Endodermal cell (in vitro differentiated cells): Measurements from ENCODE around the gene CYP4F2. TPM values are rescaled to one million over a fixed set of nuclear protein-coding genes. Genes with fewer than 3 reads are reported as not detected.

Experiments
- DNase-seq: peaks from one replicate; pipeline ENCODE4 v3.0.0-alpha.2; 2017
- H3K27ac ChIP-seq: 2 replicates; pipeline ENCODE4 v1.5.1; 2013; ENCODE audit warnings: mild to moderate bottlenecking, low read depth, low read length, moderate library complexity
- H3K27me3 ChIP-seq: 2 replicates; pipeline ENCODE4 v1.6.1; 2013; ENCODE audit warnings: mild to moderate bottlenecking, low read length, moderate library complexity; ENCODE audit not compliant: insufficient read depth, control insufficient read depth, poor library complexity, severe bottlenecking
- H3K36me3 ChIP-seq: 2 replicates; pipeline ENCODE4 v1.7.0; 2013; ENCODE audit warnings: mild to moderate bottlenecking, low read length, moderate library complexity; ENCODE audit not compliant: control insufficient read depth, insufficient read depth
- H3K4me1 ChIP-seq: one replicate; pipeline ENCODE4 v1.7.0; 2013; ENCODE audit warnings: low read length; ENCODE audit not compliant: control insufficient read depth, insufficient read depth
- H3K4me3 ChIP-seq: 2 replicates; pipeline ENCODE4 v1.5.1; 2013; ENCODE audit warnings: mild to moderate bottlenecking, low read length, moderate library complexity
- H3K9ac ChIP-seq: 2 replicates; pipeline ENCODE4 v1.6.1; 2013; ENCODE audit warnings: mild to moderate bottlenecking, low read length, moderate library complexity; ENCODE audit not compliant: poor library complexity, severe bottlenecking; ENCODE audit errors: extremely low read depth
- H3K9me3 ChIP-seq: 2 replicates; pipeline ENCODE4 v1.6.1; 2013; ENCODE audit warnings: mild to moderate bottlenecking, low read length, moderate library complexity; ENCODE audit not compliant: control insufficient read depth
- H3K27ac Mint-ChIP-seq: 2 replicates; pipeline ENCODE4 v1.8.0; 2020; ENCODE audit warnings: mixed read lengths
- H3K27me3 Mint-ChIP-seq: 2 replicates; pipeline ENCODE4 v1.8.0; 2021; ENCODE audit warnings: mild to moderate bottlenecking, mixed read lengths; ENCODE audit not compliant: insufficient read depth
- H3K36me3 Mint-ChIP-seq: 2 replicates; pipeline ENCODE4 v1.8.0; 2020; ENCODE audit warnings: low read depth, mixed read lengths
- H3K4me1 Mint-ChIP-seq: 2 replicates; pipeline ENCODE4 v1.8.0; 2020; ENCODE audit warnings: mixed read lengths
- H3K4me3 Mint-ChIP-seq: 2 replicates; pipeline ENCODE4 v1.8.0; 2020; ENCODE audit warnings: mild to moderate bottlenecking, moderate library complexity, mixed read lengths
- H3K9me3 Mint-ChIP-seq: 2 replicates; pipeline ENCODE4 v1.8.0; 2020; ENCODE audit warnings: mild to moderate bottlenecking, mixed read lengths
- CTCF ChIP-seq: fragments of 200-600 bp; sonication (generic); conservative IDR thresholded peaks from 2 replicates; pipeline ENCODE4 v1.5.0; 2021; ENCODE audit warnings: antibody characterized with exemption, mild to moderate bottlenecking
- WGBS, 2 experiments: methylation state at CpG; one replicate each; pipeline versions ENCODE4 v1.1.5 to v1.1.7; 2013; ENCODE audit warnings: missing lambda C conversion rate in 2 of 2, mixed read lengths in 1 of 2; ENCODE audit not compliant: insufficient coverage in 1 of 2, insufficient read length in 1 of 2; 5-methylcytosine and 5-hydroxymethylcytosine counted together
- total RNA-seq, 2 donors: library from RNA; stranded (reverse); fragmentation: NEBNext Ultra II Directional in 1 of 2; extraction: Animal tissue kit (Norgen Biotek cat#: 25700) in 1 of 2; gene quantifications; 2 replicates in 1 of 2; 3 replicates in 1 of 2; pipeline ENCODE4 v1.2.1, GENCODE V29; 2021

The CYP4F2 gene
- total RNA-seq, 2 donors from 2014 or later = not detected

- DNase-seq = no peak
- no peak for TF ChIP-seq CTCF
- H3K36me3 Mint-ChIP-seq = no peaks in the 10 kb centered on the region
- no peak overlapping the region for H3K9ac ChIP-seq
- H3K4me1 ChIP-seq = no peaks in the 10 kb centered on the region
- H3K9me3 ChIP-seq = peaks cover 64% of the 10 kb centered on the region
- no peak overlapping the region for H3K27ac Mint-ChIP-seq
- peaks cover 85% of the 10 kb centered on the region for H3K9me3 Mint-ChIP-seq
- no peak overlapping the region for H3K4me3 Mint-ChIP-seq
- no peaks in the 10 kb centered on the region for H3K27me3 ChIP-seq
- 27 to 60% methylated on average over 1 to 2 of the region's 2 CpGs for WGBS, 2 experiments
- H3K27me3 Mint-ChIP-seq = no peaks in the 10 kb centered on the region
- H3K4me1 Mint-ChIP-seq = no peaks in the 10 kb centered on the region
- H3K27ac ChIP-seq = no peak overlapping the region
- H3K36me3 ChIP-seq = no peaks in the 10 kb centered on the region
- no peak overlapping the region for H3K4me3 ChIP-seq
Observed at GRCh38 chr19:15937771-15938170, 39.9 kb upstream of the CYP4F2 start.

GRCh38 chr19:15936950-15937349 lies 39.1 kb upstream of the CYP4F2 start:
- no peak for TF ChIP-seq CTCF
- no peaks in the 10 kb centered on the region for H3K36me3 ChIP-seq
- no peak overlapping the region for H3K9ac ChIP-seq
- no peak overlapping the region for H3K27ac Mint-ChIP-seq
- H3K4me1 ChIP-seq = no peaks in the 10 kb centered on the region
- peaks cover 55% of the 10 kb centered on the region for H3K9me3 ChIP-seq
- DNase-seq = no peak
- no peak overlapping the region for H3K4me3 ChIP-seq
- H3K27ac ChIP-seq = no peak overlapping the region
- H3K9me3 Mint-ChIP-seq = peaks cover 77% of the 10 kb centered on the region
- H3K27me3 ChIP-seq = no peaks in the 10 kb centered on the region
- H3K27me3 Mint-ChIP-seq = no peaks in the 10 kb centered on the region
- no peak overlapping the region for H3K4me3 Mint-ChIP-seq
- 64% methylated on average over 2 of the region's 2 CpGs; no CpG with 5 or more reads in 1 of the 2 experiments for WGBS, 2 experiments
- H3K36me3 Mint-ChIP-seq = no peaks in the 10 kb centered on the region
- no peaks in the 10 kb centered on the region for H3K4me1 Mint-ChIP-seq

- peaks cover 53% of the 10 kb centered on the region for H3K9me3 ChIP-seq
- no peak overlapping the region for H3K27ac ChIP-seq
- H3K4me3 Mint-ChIP-seq = no peak overlapping the region
- no peaks in the 10 kb centered on the region for H3K27me3 Mint-ChIP-seq
- no peak for DNase-seq
- no peak overlapping the region for H3K27ac Mint-ChIP-seq
- no peaks in the 10 kb centered on the region for H3K4me1 Mint-ChIP-seq
- no peak for TF ChIP-seq CTCF
- H3K36me3 ChIP-seq = no peaks in the 10 kb centered on the region
- 74 to 100% methylated on average over 1 to 3 of the region's 3 CpGs for WGBS, 2 experiments
- no peaks in the 10 kb centered on the region for H3K27me3 ChIP-seq
- peaks cover 71% of the 10 kb centered on the region for H3K9me3 Mint-ChIP-seq
- no peaks in the 10 kb centered on the region for H3K36me3 Mint-ChIP-seq
- H3K4me1 ChIP-seq = no peaks in the 10 kb centered on the region
- no peak overlapping the region for H3K4me3 ChIP-seq
- no peak overlapping the region for H3K9ac ChIP-seq
Observed at GRCh38 chr19:15936173-15936572, 38.3 kb upstream of the CYP4F2 start.
